ENCODE data around the gene EXOC7. TPM values are rescaled to one million over a fixed set of nuclear protein-coding genes. Genes with fewer than 3 reads are reported as not detected.

EXOC7 gene
- total and polyA plus RNA-seq, 12 donors, result 65.7 to 145 (median 95.8) TPM

GRCh38 chr17:76139801-76140660 is 36.4 kb upstream of the EXOC7 start:
- DNase-seq, result no peak
- 17 to 80% (median 32%) methylated on average over 10 to 78 of the region's 78 CpGs for WGBS, 4 donors
- H3K4me3 ChIP-seq, result no peak overlapping the region
- H3K27me3 ChIP-seq, result peaks cover 43% of the 10 kb centered on the region
- H3K36me3 ChIP-seq (replicated peaks in 1 of 2), result no peaks in the 10 kb centered on the region
- H3K9me3 ChIP-seq (replicated peaks in 1 of 3), result no peaks in the 10 kb centered on the region
- no peak overlapping the region for H3K27ac ChIP-seq
- peaks cover 3 to 21% of the 10 kb centered on the region in 2 donors for H3K4me1 ChIP-seq (replicated peaks in 1 of 2)
- intact Hi-C loops (cut with DNase I), result no loop called here
- TF ChIP-seq POLR2A (IDR thresholded peaks at IDR 0.05), result no peak
- TF ChIP-seq, protein P1, sequence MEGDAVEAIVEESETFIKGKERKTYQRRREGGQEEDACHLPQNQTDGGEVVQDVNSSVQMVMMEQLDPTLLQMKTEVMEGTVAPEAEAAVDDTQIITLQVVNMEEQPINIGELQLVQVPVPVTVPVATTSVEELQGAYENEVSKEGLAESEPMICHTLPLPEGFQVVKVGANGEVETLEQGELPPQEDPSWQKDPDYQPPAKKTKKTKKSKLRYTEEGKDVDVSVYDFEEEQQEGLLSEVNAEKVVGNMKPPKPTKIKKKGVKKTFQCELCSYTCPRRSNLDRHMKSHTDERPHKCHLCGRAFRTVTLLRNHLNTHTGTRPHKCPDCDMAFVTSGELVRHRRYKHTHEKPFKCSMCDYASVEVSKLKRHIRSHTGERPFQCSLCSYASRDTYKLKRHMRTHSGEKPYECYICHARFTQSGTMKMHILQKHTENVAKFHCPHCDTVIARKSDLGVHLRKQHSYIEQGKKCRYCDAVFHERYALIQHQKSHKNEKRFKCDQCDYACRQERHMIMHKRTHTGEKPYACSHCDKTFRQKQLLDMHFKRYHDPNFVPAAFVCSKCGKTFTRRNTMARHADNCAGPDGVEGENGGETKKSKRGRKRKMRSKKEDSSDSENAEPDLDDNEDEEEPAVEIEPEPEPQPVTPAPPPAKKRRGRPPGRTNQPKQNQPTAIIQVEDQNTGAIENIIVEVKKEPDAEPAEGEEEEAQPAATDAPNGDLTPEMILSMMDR (IDR thresholded peaks at IDR 0.05), result no peak

GRCh38 chr17:76138896-76139752 is 35.5 kb upstream of the EXOC7 start:
- intact Hi-C loops (cut with DNase I), result no loop called here
- Histone ChIP-seq H3K9me3 (replicated peaks in 1 of 3) (no peaks in the 10 kb centered on the region), H3K4me1 (replicated peaks in 1 of 2) (peaks cover 3 to 20% of the 10 kb centered on the region in 2 donors), H3K36me3 (replicated peaks in 1 of 2) (no peaks in the 10 kb centered on the region), H3K27me3 (peaks cover 52% of the 10 kb centered on the region), H3K27ac (no peak overlapping the region), H3K4me3 (no peak overlapping the region)
- WGBS, 4 donors, result 67 to 73% (median 70%) methylated on average over 12 to 15 of the region's 15 CpGs
- TF ChIP-seq, protein P1 (IDR thresholded peaks at IDR 0.05), result no peak
- TF ChIP-seq POLR2A (IDR thresholded peaks at IDR 0.05), result no peak
- no peak for DNase-seq

GRCh38 chr17:76138234-76138895 is 34.8 kb upstream of the EXOC7 start:
- TF ChIP-seq, protein P1 (IDR thresholded peaks at IDR 0.05), result no peak
- no peak for TF ChIP-seq POLR2A (IDR thresholded peaks at IDR 0.05)
- intact Hi-C loops (cut with DNase I), result no loop called here
- Histone ChIP-seq H3K4me3 (no peak overlapping the region), H3K27ac (no peak overlapping the region), H3K4me1 (replicated peaks in 1 of 2) (peaks cover 3 to 20% of the 10 kb centered on the region in 2 donors), H3K36me3 (replicated peaks in 1 of 2) (no peaks in the 10 kb centered on the region), H3K9me3 (replicated peaks in 1 of 3) (no peaks in the 10 kb centered on the region), H3K27me3 (peaks cover 53% of the 10 kb centered on the region)
- DNase-seq, result no peak
- WGBS, 4 donors, result 34 to 68% (median 58%) methylated on average over 8 to 23 of the region's 23 CpGs
